RWPE2 (cell line): ENCODE data around the gene BBIP1.

ENCODE experiments used
- ATAC-seq: fragments of 200-7000 bp; cut with Tn5 transposase; 3 replicates; pipeline ENCODE4 v1.9.1; 2021; ENCODE audit warnings: low read depth
- DNase-seq: peaks from one replicate; pipeline ENCODE4 v3.0.0-alpha.2; 2020; ENCODE audit warnings: low spot score
- H3K27ac ChIP-seq: fragments of 450-650 bp; 2 replicates; pipeline ENCODE4 v1.5.1; 2017; ENCODE audit warnings: mild to moderate bottlenecking; ENCODE audit not compliant: poor library complexity, severe bottlenecking
- H3K27me3 ChIP-seq: fragments of 250-450 bp; sonication (Bioruptor Pico); 2 replicates; pipeline ENCODE4 v1.5.1; 2021; ENCODE audit warnings: mild to moderate bottlenecking, moderate library complexity; ENCODE audit not compliant: insufficient read depth, poor library complexity, severe bottlenecking
- H3K36me3 ChIP-seq: fragments of 250-450 bp; sonication (Bioruptor Pico); 2 replicates; pipeline ENCODE4 v1.5.1; 2020; ENCODE audit warnings: low read depth, mild to moderate bottlenecking, moderate library complexity
- H3K4me1 ChIP-seq: fragments of 250-450 bp; sonication (Bioruptor Pico); 2 replicates; pipeline ENCODE4 v1.5.1; 2021; ENCODE audit warnings: mild to moderate bottlenecking, moderate library complexity; ENCODE audit not compliant: insufficient read depth, poor library complexity, severe bottlenecking
- H3K4me3 ChIP-seq: fragments of 250-450 bp; sonication (Bioruptor Pico); 2 replicates; pipeline ENCODE4 v1.5.1; 2021; ENCODE audit warnings: mild to moderate bottlenecking, moderate library complexity; ENCODE audit not compliant: severe bottlenecking
- H3K9me3 ChIP-seq: fragments of 250-450 bp; sonication (Bioruptor Pico); 2 replicates; pipeline ENCODE4 v1.5.1; 2021; ENCODE audit warnings: mild to moderate bottlenecking, moderate library complexity; ENCODE audit not compliant: severe bottlenecking
- TF ChIP-seq, protein P1 (sequence below): fragments of 450-650 bp; IDR thresholded peaks from one replicate; pipeline ENCODE4 v1.5.1; 2017; ENCODE audit warnings: mild to moderate bottlenecking, moderate library complexity; ENCODE audit not compliant: poor library complexity, severe bottlenecking

Gene BBIP1

DNA sequence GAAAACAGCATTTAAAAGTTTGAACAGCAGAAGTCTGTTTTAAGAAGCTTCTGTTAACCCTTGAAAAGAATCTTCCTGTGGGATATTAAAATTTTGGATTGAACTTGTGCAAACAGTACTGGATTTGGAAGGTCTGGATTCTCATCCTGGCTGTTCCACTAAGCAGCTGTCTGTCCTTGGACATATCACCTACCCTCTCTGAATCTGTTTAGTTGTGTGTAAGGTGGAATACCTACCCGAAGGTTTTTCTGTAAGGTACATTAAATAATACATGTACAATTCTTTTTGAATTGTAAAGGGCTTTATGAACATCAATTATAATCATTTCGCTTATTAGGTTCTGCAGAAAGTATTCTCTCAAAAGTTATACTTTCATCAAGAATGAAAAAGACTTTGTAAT, 45.0 kb downstream of the BBIP1 start:
- Histone ChIP-seq H3K27me3 (no peaks in the 10 kb centered on the region), H3K36me3 (peaks cover 33% of the 10 kb centered on the region), H3K9me3 (no peaks in the 10 kb centered on the region), H3K4me1 (peaks cover 16% of the 10 kb centered on the region), H3K4me3 (peak overlapping the region; percentile 87), H3K27ac (peak overlapping the region; percentile 84)
- DNase-seq (no peak), ATAC-seq (no peak)
- TF ChIP-seq, protein P1, sequence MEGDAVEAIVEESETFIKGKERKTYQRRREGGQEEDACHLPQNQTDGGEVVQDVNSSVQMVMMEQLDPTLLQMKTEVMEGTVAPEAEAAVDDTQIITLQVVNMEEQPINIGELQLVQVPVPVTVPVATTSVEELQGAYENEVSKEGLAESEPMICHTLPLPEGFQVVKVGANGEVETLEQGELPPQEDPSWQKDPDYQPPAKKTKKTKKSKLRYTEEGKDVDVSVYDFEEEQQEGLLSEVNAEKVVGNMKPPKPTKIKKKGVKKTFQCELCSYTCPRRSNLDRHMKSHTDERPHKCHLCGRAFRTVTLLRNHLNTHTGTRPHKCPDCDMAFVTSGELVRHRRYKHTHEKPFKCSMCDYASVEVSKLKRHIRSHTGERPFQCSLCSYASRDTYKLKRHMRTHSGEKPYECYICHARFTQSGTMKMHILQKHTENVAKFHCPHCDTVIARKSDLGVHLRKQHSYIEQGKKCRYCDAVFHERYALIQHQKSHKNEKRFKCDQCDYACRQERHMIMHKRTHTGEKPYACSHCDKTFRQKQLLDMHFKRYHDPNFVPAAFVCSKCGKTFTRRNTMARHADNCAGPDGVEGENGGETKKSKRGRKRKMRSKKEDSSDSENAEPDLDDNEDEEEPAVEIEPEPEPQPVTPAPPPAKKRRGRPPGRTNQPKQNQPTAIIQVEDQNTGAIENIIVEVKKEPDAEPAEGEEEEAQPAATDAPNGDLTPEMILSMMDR: no peak

DNA sequence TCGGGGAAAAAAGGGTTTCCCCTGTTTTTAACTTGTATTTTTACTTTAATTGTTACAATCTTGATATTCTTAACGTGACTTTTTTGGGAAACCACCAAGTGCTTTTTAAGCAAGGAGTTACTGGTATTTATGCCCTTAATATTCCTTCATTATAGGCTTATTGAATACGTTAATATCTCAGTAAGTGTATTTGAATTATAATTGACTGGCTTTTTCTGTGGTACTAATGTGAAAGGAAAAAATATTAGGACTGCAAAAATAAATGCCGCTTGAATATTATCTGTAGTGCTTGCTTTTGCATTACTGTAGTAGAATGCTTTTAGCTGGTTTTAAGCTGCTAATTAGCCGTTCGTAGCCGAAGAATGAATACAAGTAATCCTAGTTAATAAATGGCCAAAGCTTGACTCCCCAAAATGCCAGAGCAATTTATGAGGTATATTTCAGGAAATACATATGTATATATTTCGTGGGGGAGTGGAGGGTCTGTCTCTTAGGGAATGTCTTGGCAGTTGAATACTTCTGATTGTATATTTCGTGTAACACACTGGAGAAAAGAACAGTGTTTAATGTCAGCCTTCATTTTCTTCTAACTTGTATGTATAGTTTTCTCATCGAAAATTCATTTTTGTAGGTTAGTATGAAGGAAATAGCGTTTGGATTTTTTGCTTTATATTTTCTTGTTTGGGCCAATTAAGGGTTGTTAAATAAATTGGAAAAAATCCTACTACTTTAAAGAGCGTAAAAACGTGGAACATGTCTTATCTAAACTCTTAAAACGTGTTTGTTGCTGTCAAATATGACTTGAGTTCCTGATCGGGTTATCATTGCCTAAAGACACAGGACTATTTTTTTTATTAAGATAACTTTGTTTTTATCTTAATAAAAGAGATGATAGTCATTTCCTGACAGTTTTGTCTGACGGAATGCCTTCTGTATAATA, 45.7 kb downstream of the BBIP1 start:
- H3K4me3 ChIP-seq: peak overlapping the region; percentile 87
- peak overlapping the region; percentile 84 for H3K27ac ChIP-seq
- peaks cover 26% of the 10 kb centered on the region for H3K36me3 ChIP-seq
- H3K9me3 ChIP-seq: no peaks in the 10 kb centered on the region
- ATAC-seq (no peak), DNase-seq (no peak)
- H3K4me1 ChIP-seq: peaks cover 16% of the 10 kb centered on the region
- H3K27me3 ChIP-seq: no peaks in the 10 kb centered on the region
- TF ChIP-seq, protein P1: no peak

DNA sequence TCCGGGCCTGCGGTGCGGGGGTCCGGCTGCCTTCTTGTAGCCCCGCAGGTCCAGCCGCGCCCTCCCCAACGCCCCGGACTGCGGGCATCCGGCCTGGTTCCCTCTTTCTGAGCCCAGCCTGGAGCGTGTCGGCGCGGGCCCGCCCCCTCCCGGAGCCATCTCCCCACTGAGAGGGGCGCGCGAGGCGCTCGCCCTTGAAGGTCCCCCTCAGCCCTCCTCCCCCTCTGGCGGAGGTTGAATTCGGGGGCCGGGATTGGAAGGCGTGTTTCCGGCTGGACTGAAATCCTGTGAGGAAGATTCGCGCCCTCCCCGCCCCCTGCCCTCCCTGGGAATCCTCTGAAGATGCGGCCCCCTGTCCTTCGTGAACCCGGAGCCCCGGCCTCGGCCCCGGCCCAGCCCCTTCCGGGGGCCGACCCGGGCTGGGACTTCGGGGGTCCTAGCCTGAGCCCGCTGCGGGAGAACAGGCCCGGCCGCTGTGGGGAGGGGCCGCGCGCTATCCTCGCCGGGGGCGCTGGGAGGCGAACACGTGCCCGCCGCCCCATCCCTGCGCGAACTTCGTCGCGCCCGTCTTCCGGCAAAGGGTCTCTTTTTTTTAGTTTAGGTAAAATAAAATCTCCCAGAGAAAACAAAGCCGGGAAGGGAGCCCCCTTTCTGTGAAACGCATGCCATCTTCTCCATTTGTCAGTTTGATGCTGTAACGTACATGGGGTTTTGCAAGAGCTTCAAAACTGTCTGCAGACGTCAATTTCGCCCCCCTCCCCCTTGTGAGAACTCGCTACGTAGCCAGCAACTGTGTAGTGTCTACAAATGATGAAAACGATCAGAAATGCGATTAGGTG, 46.6 kb downstream of the BBIP1 start:
- no peaks in the 10 kb centered on the region for H3K9me3 ChIP-seq
- TF ChIP-seq, protein P1: peak; percentile 9
- peak overlapping the region; percentile 84 for H3K27ac ChIP-seq
- H3K4me3 ChIP-seq: peak overlapping the region; percentile 87
- DNase-seq (peak; percentile 78), ATAC-seq (peak; percentile 78)
- H3K27me3 ChIP-seq: no peaks in the 10 kb centered on the region
- H3K4me1 ChIP-seq: peaks cover 16% of the 10 kb centered on the region
- peaks cover 17% of the 10 kb centered on the region for H3K36me3 ChIP-seq

DNA sequence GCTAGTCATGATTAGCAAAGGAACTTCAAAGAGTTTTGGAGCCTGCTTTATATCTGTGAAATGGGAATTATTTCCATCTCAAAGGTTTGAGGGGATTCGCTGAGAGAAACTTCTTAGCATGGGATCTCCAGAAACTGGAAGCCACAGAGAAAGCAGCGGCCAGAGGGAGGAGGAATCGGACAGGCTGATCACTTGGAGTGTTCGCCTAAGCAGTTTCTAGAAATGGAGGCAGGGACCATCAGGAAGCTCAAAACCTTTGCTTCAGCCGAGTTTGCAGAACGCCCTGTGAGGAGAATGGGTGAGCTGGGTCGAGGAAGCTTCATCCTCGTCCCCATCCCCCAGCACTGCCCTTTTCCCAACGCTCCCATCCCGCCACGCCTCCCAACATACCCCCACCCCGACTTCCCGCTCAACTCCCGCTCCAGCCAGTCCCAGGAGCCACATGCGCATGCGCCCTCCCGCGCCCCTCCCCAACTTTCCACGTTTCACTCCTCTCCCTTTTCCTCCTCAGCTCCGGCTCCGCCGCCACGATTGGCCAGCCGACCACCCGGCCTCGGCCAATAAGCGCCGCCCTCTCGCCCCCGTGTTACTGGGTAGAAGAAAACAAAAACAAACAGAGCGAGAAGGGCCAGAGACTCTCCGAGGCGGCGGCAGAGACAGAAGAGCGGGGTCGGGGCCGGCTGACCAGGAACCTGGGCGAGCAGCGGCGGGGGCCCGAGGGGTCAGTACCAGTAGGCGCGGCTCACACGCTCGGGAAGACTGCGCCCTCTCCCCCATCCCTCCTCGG, 47.5 kb downstream of the BBIP1 start, which contains the start of gene PDCD4:
PDCD4 (plus strand) TSS at position 631 of the 787 bp plus-strand sequence. CDS start 4,100 bp downstream, outside the sequence.
- TF ChIP-seq, protein P1: no peak
- peaks cover 17% of the 10 kb centered on the region for H3K4me1 ChIP-seq
- H3K9me3 ChIP-seq: no peaks in the 10 kb centered on the region
- peak; percentile 86 for ATAC-seq
- peak; percentile 98 for DNase-seq
- peaks cover 8% of the 10 kb centered on the region for H3K36me3 ChIP-seq
- H3K4me3 ChIP-seq: peak within 1 kb of the TSS; percentile 87
- H3K27me3 ChIP-seq: no peaks in the 10 kb centered on the region
- peak within 1 kb of the TSS; percentile 84 for H3K27ac ChIP-seq
